ENCODE results near the gene BCAS3. TPM values are rescaled to one million over a fixed set of nuclear protein-coding genes. Genes with fewer than 3 reads are reported as not detected.

BCAS3 gene
- total and polyA plus RNA-seq, 10 donors: 3.7 to 56.0 (median 42.3) TPM

- intact Hi-C loops (cut with DNase I; ENCODE audit: low total_unique reads): no loop called here
- TF ChIP-seq POLR2AphosphoS5 (IDR thresholded peaks at IDR 0.05) (no peak), CTCF (IDR thresholded peaks at IDR 0.05 in 8 of 11, conservative IDR thresholded peaks at IDR 0.05 in 3 of 11) (no peak), POLR2A (IDR thresholded peaks at IDR 0.05) (no peak)
- peaks cover 0 to 46% (median 7%) of the 10 kb centered on the region in 7 donors for H3K27me3 ChIP-seq (replicated peaks in 1 of 7)
- no peak for DNase-seq
- H3K9me3 ChIP-seq: no peaks in the 10 kb centered on the region
- H3K4me3 ChIP-seq: no peak overlapping the region
- 80 to 90% (median 85%) methylated on average over 3 to 11 of the region's 11 CpGs for WGBS, 5 donors
- peaks cover 2 to 28% (median 7%) of the 10 kb centered on the region in 6 donors for H3K4me1 ChIP-seq
- peaks cover 0 to 11% (median 0%) of the 10 kb centered on the region in 6 donors for H3K36me3 ChIP-seq
- H3K27ac ChIP-seq: peak overlapping the region in 1 of 8 donors; percentile 34
Measured at GRCh38 chr17:61390479-61390791, 712.8 kb downstream of the BCAS3 start.

- Histone ChIP-seq H3K27ac (no peak overlapping the region), H3K9me3 (no peaks in the 10 kb centered on the region), H3K4me1 (peaks cover 7 to 41% (median 19%) of the 10 kb centered on the region in 6 donors), H3K36me3 (peaks cover 0 to 11% (median 0%) of the 10 kb centered on the region in 6 donors), H3K4me3 (no peak overlapping the region), H3K27me3 (replicated peaks in 1 of 7) (peaks cover 9 to 59% (median 20%) of the 10 kb centered on the region in 7 donors)
- TF ChIP-seq POLR2A (IDR thresholded peaks at IDR 0.05) (no peak), POLR2AphosphoS5 (IDR thresholded peaks at IDR 0.05) (peak in 1 of 3 donors; percentile 11)
- intact Hi-C loops (cut with DNase I; ENCODE audit: low total_unique reads): no loop called here
- DNase-seq: no peak
- WGBS, 5 donors: 88 to 95% (median 93%) methylated on average over 13 to 19 of the region's 19 CpGs
Measured at GRCh38 chr17:61391595-61392291, 714.1 kb downstream of the BCAS3 start.

GRCh38 chr17:61392679-61393078, 715.0 kb downstream of the BCAS3 start:
- Histone ChIP-seq H3K4me3 (no peak overlapping the region), H3K36me3 (peaks cover 0 to 11% (median 0%) of the 10 kb centered on the region in 6 donors), H3K9me3 (no peaks in the 10 kb centered on the region), H3K4me1 (peaks cover 16 to 50% (median 28%) of the 10 kb centered on the region in 6 donors), H3K27me3 (replicated peaks in 1 of 7) (peaks cover 18 to 69% (median 29%) of the 10 kb centered on the region in 7 donors), H3K27ac (no peak overlapping the region)
- TF ChIP-seq POLR2AphosphoS5 (IDR thresholded peaks at IDR 0.05): no peak
- no peak for TF ChIP-seq CTCF (IDR thresholded peaks at IDR 0.05 in 8 of 11, conservative IDR thresholded peaks at IDR 0.05 in 3 of 11)
- TF ChIP-seq POLR2A (IDR thresholded peaks at IDR 0.05): no peak
- DNase-seq: no peak
- 73 to 85% (median 82%) methylated on average over 3 of the region's 3 CpGs for WGBS, 5 donors
- intact Hi-C loops (cut with DNase I; ENCODE audit: low total_unique reads): no loop called here

GRCh38 chr17:61393550-61393903, 715.9 kb downstream of the BCAS3 start:
- Histone ChIP-seq H3K27me3 (replicated peaks in 1 of 7) (peaks cover 18 to 77% (median 37%) of the 10 kb centered on the region in 7 donors), H3K4me1 (peaks cover 21 to 59% (median 34%) of the 10 kb centered on the region in 6 donors), H3K4me3 (no peak overlapping the region), H3K27ac (peak overlapping the region in 1 of 8 donors; percentile 13), H3K36me3 (peaks cover 0 to 11% (median 0%) of the 10 kb centered on the region in 6 donors), H3K9me3 (no peaks in the 10 kb centered on the region)
- WGBS, 5 donors: 50 to 95% (median 78%) methylated on average over 1 to 3 of the region's 3 CpGs
- DNase-seq: no peak
- TF ChIP-seq CTCF (IDR thresholded peaks at IDR 0.05 in 8 of 11, conservative IDR thresholded peaks at IDR 0.05 in 3 of 11) (no peak), POLR2AphosphoS5 (IDR thresholded peaks at IDR 0.05) (peak in 1 of 3 donors; percentile 10), POLR2A (IDR thresholded peaks at IDR 0.05) (no peak)
- intact Hi-C loops (cut with DNase I; ENCODE audit: low total_unique reads): no loop called here

Measured in spleen (tissue), 11 donors.